B cell (primary cell): ENCODE data around the gene MYO1E. TPM values are rescaled to one million over a fixed set of nuclear protein-coding genes. Genes with fewer than 3 reads are reported as not detected.

Experiments used
- ATAC-seq: fragments of 200-7000 bp; cut with Tn5 transposase; one replicate; pipeline ENCODE4 v1.10.0; 2021; ENCODE audit warnings: low read depth, mild to moderate bottlenecking, moderate number of reproducible peaks, moderate library complexity
- CTCF ChIA-PET: fragments of 350-600 bp; sonication (Branson Sonifier 250); formaldehyde crosslinking; loops from one replicate; lab custom pipeline; 2021; ENCODE audit warnings: antibody characterized with exemption, inconsistent platforms; lab: Charles Lee
- POLR2A ChIA-PET: fragments of 350-600 bp; sonication (Branson Sonifier 250); formaldehyde crosslinking; loops from one replicate; lab custom pipeline; 2021; ENCODE audit warnings: antibody characterized with exemption; lab: Charles Lee
- DNase-seq: peaks from one replicate; pipeline ENCODE4 v3.0.0; 2013
- H2AFZ ChIP-seq: 2 replicates; pipeline ENCODE4 v1.6.1; 2012; ENCODE audit warnings: mild to moderate bottlenecking, low read depth, low read length; ENCODE audit not compliant: insufficient read depth, poor library complexity, severe bottlenecking
- H3K27ac ChIP-seq, 2 donors: 1 replicate in 1 of 2; 2 replicates in 1 of 2; pipeline ENCODE4 v1.5.1; 2012 to 2013; ENCODE audit warnings: low read length in 2 of 2, mild to moderate bottlenecking in 2 of 2, moderate library complexity in 1 of 2
- H3K27me3 ChIP-seq, 4 experiments: fragments of 200-600 bp in 1 of 4; sonication (generic) in 1 of 4; replicated peaks in 1 of 4; 1 replicate in 2 of 4; 2 replicates in 2 of 4; pipeline versions ENCODE4 v1.6.1 to v1.7.0; 2013 to 2016; ENCODE audit warnings: low read length in 3 of 4, mild to moderate bottlenecking in 2 of 4, mixed read lengths in 1 of 4, moderate library complexity in 1 of 4; ENCODE audit not compliant: insufficient read depth in 4 of 4, control insufficient read depth in 3 of 4; ENCODE audit errors: control extremely low read depth in 1 of 4
- H3K36me3 ChIP-seq, 2 experiments: replicated peaks in 1 of 2; 1 replicate in 1 of 2; 2 replicates in 1 of 2; pipeline versions ENCODE4 v1.6.1 to v1.7.1; 2013; ENCODE audit warnings: low read length in 1 of 2; ENCODE audit not compliant: insufficient read depth in 2 of 2, control insufficient read depth in 1 of 2; ENCODE audit errors: control extremely low read depth in 1 of 2, extremely low read depth in 1 of 2
- H3K4me1 ChIP-seq, 2 donors: fragments of 200-600 bp in 1 of 2; sonication (generic) in 1 of 2; 1 replicate in 1 of 2; 2 replicates in 1 of 2; pipeline versions ENCODE4 v1.5.1 to v1.6.1; 2013 to 2017; ENCODE audit warnings: low read length in 2 of 2; ENCODE audit not compliant: control insufficient read depth in 2 of 2, insufficient read depth in 2 of 2
- H3K4me2 ChIP-seq: replicated peaks from 2 replicates; pipeline ENCODE3; 2012; ENCODE audit warnings: mild to moderate bottlenecking, low read depth, low read length; ENCODE audit not compliant: poor library complexity, severe bottlenecking
- H3K4me3 ChIP-seq, 5 experiments: fragments of 200-600 bp in 1 of 5; sonication (generic) in 1 of 5; 1 replicate in 3 of 5; 2 replicates in 2 of 5; pipeline versions ENCODE4 v1.5.1 to v1.7.0; 2011 to 2016; ENCODE audit warnings: low read length in 4 of 5, mild to moderate bottlenecking in 4 of 5, low read depth in 2 of 5, control low read depth in 1 of 5, moderate library complexity in 1 of 5; ENCODE audit not compliant: insufficient read depth in 1 of 5; ENCODE audit errors: control extremely low read depth in 1 of 5, extremely low read depth in 1 of 5
- H3K79me2 ChIP-seq: fragments of 200-600 bp; sonication (generic); one replicate; pipeline ENCODE4 v1.6.0; 2016; ENCODE audit warnings: low read length; ENCODE audit not compliant: control insufficient read depth, insufficient read depth
- H3K9ac ChIP-seq: fragments of 200-600 bp; sonication (generic); 2 replicates; pipeline ENCODE4 v1.6.1; 2017; ENCODE audit warnings: mild to moderate bottlenecking, low read length, moderate library complexity
- H3K9me3 ChIP-seq, 3 donors: one replicate each; pipeline versions ENCODE4 v1.6.1 to v1.7.1; 2013; ENCODE audit warnings: low read length in 2 of 3; ENCODE audit not compliant: control insufficient read depth in 2 of 3, insufficient read depth in 1 of 3; ENCODE audit errors: control extremely low read depth in 1 of 3
- H4K20me1 ChIP-seq: 2 replicates; pipeline ENCODE4 v1.6.0; 2012; ENCODE audit warnings: mild to moderate bottlenecking, low read length; ENCODE audit not compliant: insufficient read depth, control insufficient read depth, poor library complexity, severe bottlenecking
- H3K27ac Mint-ChIP-seq: one replicate; pipeline ENCODE4 v1.8.0; 2021; ENCODE audit warnings: mixed read lengths
- H3K27me3 Mint-ChIP-seq: one replicate; pipeline ENCODE4 v1.8.0; 2021; ENCODE audit warnings: mixed read lengths
- H3K4me1 Mint-ChIP-seq: one replicate; pipeline ENCODE4 v1.8.0; 2021; ENCODE audit warnings: mixed read lengths
- H3K4me3 Mint-ChIP-seq: one replicate; pipeline ENCODE4 v1.8.0; 2021; ENCODE audit warnings: mixed read lengths
- H3K9me3 Mint-ChIP-seq: one replicate; pipeline ENCODE4 v1.8.0; 2022; ENCODE audit warnings: mixed read lengths; ENCODE audit not compliant: insufficient read depth
- CTCF ChIP-seq: fragments of 200-600 bp; IDR thresholded peaks from one replicate; pipeline ENCODE4 v1.8.0; 2022; ENCODE audit warnings: antibody characterized with exemption, mild to moderate bottlenecking
- EZH2 ChIP-seq: IDR thresholded peaks from 2 replicates; pipeline ENCODE4 v1.6.1; 2012; ENCODE audit warnings: borderline replicate concordance, low read depth, mild to moderate bottlenecking, moderate library complexity, low read length; ENCODE audit not compliant: insufficient read depth, poor library complexity, severe bottlenecking
- WGBS: methylation state at CpG from one replicate; pipeline ENCODE4 v1.1.5; 2013; ENCODE audit warnings: missing lambda C conversion rate; ENCODE audit not compliant: insufficient coverage; 5-methylcytosine and 5-hydroxymethylcytosine counted together
- intact Hi-C: fragments of 100-400 bp; cut with micrococcal nuclease; formaldehyde crosslinking; loops from one replicate; pipeline ENCODE4 v1.10.0; 2022
- polyA plus RNA-seq: library from polyadenylated mRNA; depleted of rRNA; stranded (reverse); fragments of >200 nt; gene quantifications from 2 replicates; pipeline ENCODE4 v1.2.3, GENCODE V29; 2012
- total RNA-seq, 2 donors: library from RNA; stranded (reverse); fragments of 120-200 nt in 1 of 2; gene quantifications; 1 replicate in 1 of 2; 2 replicates in 1 of 2; pipeline versions ENCODE4 v1.2.3 to v1.2.4, GENCODE V29; 2013 to 2022

Gene MYO1E
- total and polyA plus RNA-seq, 2 donors (not counting 1 experiment from before 2014, with no cell fraction given): 11.9 to 100.0 TPM

GRCh38 chr15:59200560-59200959 is 172.1 kb downstream of the MYO1E start:
- no peak overlapping the region for H3K9ac ChIP-seq
- no peaks in the 10 kb centered on the region for H3K27me3 ChIP-seq
- no peak for ATAC-seq
- 100% methylated on average over 2 of the region's 9 CpGs for WGBS
- H3K27me3 Mint-ChIP-seq: no peaks in the 10 kb centered on the region
- intact Hi-C loops: no loop called here
- H3K4me3 ChIP-seq: no peak overlapping the region
- no peaks in the 10 kb centered on the region for H3K9me3 ChIP-seq
- H3K4me1 Mint-ChIP-seq: peaks cover 3% of the 10 kb centered on the region
- no peaks in the 10 kb centered on the region for H3K4me1 ChIP-seq
- no peaks in the 10 kb centered on the region for H4K20me1 ChIP-seq
- H3K27ac Mint-ChIP-seq: no peak overlapping the region
- no peak for DNase-seq
- TF ChIP-seq EZH2: no peak
- TF ChIP-seq CTCF: no peak
- no peak overlapping the region for H2AFZ ChIP-seq
- no peaks in the 10 kb centered on the region for H3K9me3 Mint-ChIP-seq
- ChIA-PET CTCF (interaction anchor here (0.7 kb wide), 1 partner anchor 11 kb away, joined by 3 read pairs; no protein-coding TSS in a partner anchor), POLR2A (interaction anchor here (0.7 kb wide), 1 partner anchor 275 kb away, joined by 4 read pairs; no protein-coding TSS in a partner anchor)
- peaks cover 0 to 67% of the 10 kb centered on the region in 2 experiments for H3K36me3 ChIP-seq
- no peak overlapping the region for H3K4me2 ChIP-seq
- no peak overlapping the region for H3K27ac ChIP-seq
- no peak overlapping the region for H3K4me3 Mint-ChIP-seq
- peaks cover 5% of the 10 kb centered on the region for H3K79me2 ChIP-seq

- ATAC-seq: no peak
- DNase-seq: no peak
- POLR2A ChIA-PET: no interaction called here
- Histone ChIP-seq H3K4me1 (no peaks in the 10 kb centered on the region), H3K27ac (no peak overlapping the region), H3K36me3 (peaks cover 0 to 67% of the 10 kb centered on the region in 2 experiments), H3K9ac (no peak overlapping the region), H4K20me1 (no peaks in the 10 kb centered on the region), H3K27me3 (no peaks in the 10 kb centered on the region), H3K79me2 (peaks cover 5% of the 10 kb centered on the region), H3K4me3 (no peak overlapping the region), H2AFZ (no peak overlapping the region), H3K4me2 (no peak overlapping the region), H3K9me3 (no peaks in the 10 kb centered on the region)
- Mint-ChIP-seq H3K27ac (no peak overlapping the region), H3K27me3 (no peaks in the 10 kb centered on the region), H3K9me3 (no peaks in the 10 kb centered on the region), H3K4me3 (no peak overlapping the region), H3K4me1 (peaks cover 3% of the 10 kb centered on the region)
- 95% methylated on average over 8 of the region's 10 CpGs for WGBS
- CTCF ChIA-PET: no interaction called here
- intact Hi-C loops: no loop called here
- TF ChIP-seq EZH2 (no peak), CTCF (no peak)
Measured at GRCh38 chr15:59199626-59200465, 172.8 kb downstream of the MYO1E start.
